GM10248 (cell line): ENCODE results near the gene ESF1.

Experiments
- CTCF ChIA-PET: fragments of 300-600 bp; sonication (Branson Sonifier 250); formaldehyde crosslinking; extraction: SDS; loops from one replicate; lab custom pipeline; 2021; ENCODE audit warnings: antibody characterized with exemption; lab: Yijun Ruan, JAX
- POLR2A ChIA-PET: fragments of 350-650 bp; sonication (Branson Sonifier 250); formaldehyde crosslinking; extraction: SDS; loops from one replicate; lab custom pipeline; 2020; ENCODE audit warnings: antibody characterized with exemption; lab: Yijun Ruan, JAX
- DNase-seq: peaks from one replicate; pipeline ENCODE4 v3.0.0; 2012; ENCODE audit errors: extremely low spot score
- TF ChIP-seq, protein P1 (sequence below): IDR thresholded peaks from 2 replicates; pipeline ENCODE4 v1.5.1; 2012; ENCODE audit warnings: mild to moderate bottlenecking, low read depth; ENCODE audit errors: extremely low read depth, missing control alignments, control extremely low read depth

ESF1 gene

DNA sequence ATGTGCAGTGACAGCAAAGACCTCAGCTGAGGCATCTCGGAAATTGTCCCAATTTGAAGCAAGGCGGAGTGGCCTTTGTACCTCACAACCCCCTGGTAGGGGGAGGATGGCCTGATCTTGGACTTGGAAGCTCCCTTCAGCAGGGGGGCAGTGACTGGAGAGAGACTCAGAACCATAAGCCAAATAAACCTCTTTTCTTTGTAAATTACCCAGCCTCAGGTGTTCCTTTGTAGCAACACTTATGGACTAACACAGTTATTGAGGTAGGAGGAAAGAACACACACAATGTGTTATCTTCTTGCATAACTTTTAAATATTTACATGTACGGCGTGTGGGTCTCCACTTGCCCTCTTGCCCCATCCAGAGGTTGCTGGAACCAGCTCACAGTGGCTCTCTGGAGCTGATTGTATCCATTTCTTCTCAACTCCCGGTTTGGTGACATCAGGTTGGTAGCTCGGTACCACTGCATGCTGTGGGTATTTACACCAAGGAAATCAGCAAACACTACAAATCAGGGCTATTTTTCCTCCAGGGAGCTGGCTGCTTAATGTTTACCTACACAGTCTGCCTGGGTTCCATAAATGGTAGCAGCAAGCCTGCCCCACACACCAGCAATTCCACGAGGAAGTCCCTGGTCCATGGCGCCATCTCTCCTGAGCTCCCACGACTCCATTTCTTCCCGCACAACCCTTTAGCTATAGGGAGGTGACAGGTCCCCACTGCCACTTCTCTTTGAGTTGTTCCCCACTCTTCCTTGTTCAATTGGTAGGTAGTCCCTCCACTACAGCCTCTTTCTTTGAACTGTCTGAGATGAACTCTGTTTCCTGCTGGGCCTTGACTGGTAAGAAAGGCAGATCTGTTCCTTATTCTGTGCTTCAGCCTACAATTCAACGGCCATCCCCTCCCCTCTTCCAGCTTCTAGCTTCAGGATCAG is 91.7 kb downstream of the ESF1 start:
- no peak for DNase-seq
- TF ChIP-seq, protein P1, sequence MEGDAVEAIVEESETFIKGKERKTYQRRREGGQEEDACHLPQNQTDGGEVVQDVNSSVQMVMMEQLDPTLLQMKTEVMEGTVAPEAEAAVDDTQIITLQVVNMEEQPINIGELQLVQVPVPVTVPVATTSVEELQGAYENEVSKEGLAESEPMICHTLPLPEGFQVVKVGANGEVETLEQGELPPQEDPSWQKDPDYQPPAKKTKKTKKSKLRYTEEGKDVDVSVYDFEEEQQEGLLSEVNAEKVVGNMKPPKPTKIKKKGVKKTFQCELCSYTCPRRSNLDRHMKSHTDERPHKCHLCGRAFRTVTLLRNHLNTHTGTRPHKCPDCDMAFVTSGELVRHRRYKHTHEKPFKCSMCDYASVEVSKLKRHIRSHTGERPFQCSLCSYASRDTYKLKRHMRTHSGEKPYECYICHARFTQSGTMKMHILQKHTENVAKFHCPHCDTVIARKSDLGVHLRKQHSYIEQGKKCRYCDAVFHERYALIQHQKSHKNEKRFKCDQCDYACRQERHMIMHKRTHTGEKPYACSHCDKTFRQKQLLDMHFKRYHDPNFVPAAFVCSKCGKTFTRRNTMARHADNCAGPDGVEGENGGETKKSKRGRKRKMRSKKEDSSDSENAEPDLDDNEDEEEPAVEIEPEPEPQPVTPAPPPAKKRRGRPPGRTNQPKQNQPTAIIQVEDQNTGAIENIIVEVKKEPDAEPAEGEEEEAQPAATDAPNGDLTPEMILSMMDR: no peak
- ChIA-PET POLR2A (no interaction called here), CTCF (interaction anchor here (0.9 to 1.8 kb wide), 3 partner anchors 9 to 15 kb away, joined by 4 to 6 read pairs (median 4); no protein-coding TSS in a partner anchor)

GRCh38 chr20:13690943-13691342 is 93.8 kb downstream of the ESF1 start:
- ChIA-PET POLR2A (no interaction called here), CTCF (interaction anchor here (0.8 to 1.5 kb wide), 3 partner anchors 9 to 144 kb away, joined by 3 to 6 read pairs (median 3); no protein-coding TSS in a partner anchor)
- no peak for DNase-seq
- TF ChIP-seq, protein P1: no peak

GRCh38 chr20:13687815-13688214 is 96.9 kb downstream of the ESF1 start:
- DNase-seq: no peak
- POLR2A ChIA-PET: no interaction called here
- TF ChIP-seq, protein P1: no peak
- CTCF ChIA-PET: interaction anchor here (1.2 kb wide), 1 partner anchor 10 kb away, joined by 3 read pairs; no protein-coding TSS in a partner anchor

- POLR2A ChIA-PET: no interaction called here
- no peak for DNase-seq
- TF ChIP-seq, protein P1: no peak
- CTCF ChIA-PET: no interaction called here
These were observed 99.1 kb downstream of the ESF1 start for GRCh38 chr20:13685623-13686022.

DNA sequence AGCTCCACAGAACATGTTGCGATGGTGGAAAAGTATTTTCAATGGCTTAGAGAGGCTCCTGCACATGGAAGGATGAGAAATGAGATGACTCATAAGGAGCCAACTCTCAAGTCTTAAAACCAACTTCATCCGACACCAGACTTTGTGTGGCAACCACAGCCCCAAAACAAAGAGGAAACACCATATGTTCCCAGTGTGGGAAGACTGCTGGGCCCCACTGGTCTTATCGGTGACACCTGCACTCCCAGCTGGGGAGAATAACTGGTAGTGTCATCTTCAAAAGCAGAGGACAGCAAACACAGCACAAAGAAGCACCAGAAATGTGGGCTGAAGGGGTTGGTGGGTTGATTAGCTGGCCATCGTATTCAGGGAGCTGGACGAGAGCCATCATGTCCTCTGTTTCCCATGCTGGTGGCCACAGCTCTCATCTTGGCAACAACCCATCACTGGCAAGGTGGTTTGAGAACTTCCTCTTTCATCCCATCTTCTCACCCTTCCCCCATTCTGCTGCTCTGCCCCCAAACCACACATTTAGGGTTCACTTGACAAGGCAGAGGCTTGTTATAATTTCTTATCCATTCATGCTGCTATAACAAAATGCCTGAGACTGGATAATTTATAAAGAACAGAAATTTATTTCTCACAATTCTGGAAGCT is 100.0 kb downstream of the ESF1 start:
- ChIA-PET CTCF (interaction anchor here (1.0 to 1.9 kb wide), 4 partner anchors 10 to 139 kb away, joined by 3 to 6 read pairs (median 4); no protein-coding TSS in a partner anchor), POLR2A (no interaction called here)
- peak; percentile 25 for DNase-seq
- TF ChIP-seq, protein P1: no peak

DNA sequence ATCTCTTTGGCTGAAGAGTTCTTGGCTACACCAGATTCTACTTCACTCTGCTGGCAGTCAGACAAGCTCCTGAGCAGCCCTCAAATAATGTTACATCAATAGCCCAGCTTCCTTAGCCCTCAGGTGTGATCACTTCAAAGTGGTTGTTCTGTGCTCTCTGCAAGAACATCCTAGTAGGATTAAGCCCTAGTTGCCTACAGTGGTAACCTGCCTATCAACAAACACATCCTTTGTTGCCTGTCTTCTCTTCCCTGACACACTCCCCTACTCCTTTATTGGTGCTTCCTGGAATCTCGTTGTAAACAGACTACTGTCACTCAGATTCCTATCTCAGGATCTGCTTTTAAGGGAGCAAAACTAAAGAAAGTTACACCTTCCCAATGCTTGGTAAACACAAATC is 100.9 kb downstream of the ESF1 start:
- DNase-seq: no peak
- TF ChIP-seq, protein P1: no peak
- ChIA-PET CTCF (interaction anchor here (1.7 to 1.9 kb wide), 2 partner anchors 11 to 21 kb away, joined by 4 to 6 read pairs; no protein-coding TSS in a partner anchor), POLR2A (no interaction called here)
